Measurements from ENCODE around the gene KIF20A.

- TF ChIP-seq, protein P1, sequence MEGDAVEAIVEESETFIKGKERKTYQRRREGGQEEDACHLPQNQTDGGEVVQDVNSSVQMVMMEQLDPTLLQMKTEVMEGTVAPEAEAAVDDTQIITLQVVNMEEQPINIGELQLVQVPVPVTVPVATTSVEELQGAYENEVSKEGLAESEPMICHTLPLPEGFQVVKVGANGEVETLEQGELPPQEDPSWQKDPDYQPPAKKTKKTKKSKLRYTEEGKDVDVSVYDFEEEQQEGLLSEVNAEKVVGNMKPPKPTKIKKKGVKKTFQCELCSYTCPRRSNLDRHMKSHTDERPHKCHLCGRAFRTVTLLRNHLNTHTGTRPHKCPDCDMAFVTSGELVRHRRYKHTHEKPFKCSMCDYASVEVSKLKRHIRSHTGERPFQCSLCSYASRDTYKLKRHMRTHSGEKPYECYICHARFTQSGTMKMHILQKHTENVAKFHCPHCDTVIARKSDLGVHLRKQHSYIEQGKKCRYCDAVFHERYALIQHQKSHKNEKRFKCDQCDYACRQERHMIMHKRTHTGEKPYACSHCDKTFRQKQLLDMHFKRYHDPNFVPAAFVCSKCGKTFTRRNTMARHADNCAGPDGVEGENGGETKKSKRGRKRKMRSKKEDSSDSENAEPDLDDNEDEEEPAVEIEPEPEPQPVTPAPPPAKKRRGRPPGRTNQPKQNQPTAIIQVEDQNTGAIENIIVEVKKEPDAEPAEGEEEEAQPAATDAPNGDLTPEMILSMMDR (IDR thresholded peaks at IDR 0.05), result no peak
- peak; percentile 35 for TF ChIP-seq POLR2A (IDR thresholded peaks at IDR 0.05)
These were observed 34.5 kb downstream of the KIF20A start, which contains the start of gene CDC23 for GRCh38 chr5:138213161-138214029.
